ENCODE data around the gene ZMYM2. TPM values are rescaled to one million over a fixed set of nuclear protein-coding genes. Genes with fewer than 3 reads are reported as not detected.
A peak's percentile ranks its signal among the peaks of the same experiment; 100 is the strongest.

ZMYM2 gene
- total RNA-seq (100 to 1,000 TPM; 131 to 133 TPM), polyA plus RNA-seq (10 to 100 TPM in 2 of 3 donors, 1 to 10 TPM in 1; 8.4 to 13.7 (median 13.5) TPM), total RNA-seq (152 to 302 (median 203) reads per million in 6 experiments)

DNA sequence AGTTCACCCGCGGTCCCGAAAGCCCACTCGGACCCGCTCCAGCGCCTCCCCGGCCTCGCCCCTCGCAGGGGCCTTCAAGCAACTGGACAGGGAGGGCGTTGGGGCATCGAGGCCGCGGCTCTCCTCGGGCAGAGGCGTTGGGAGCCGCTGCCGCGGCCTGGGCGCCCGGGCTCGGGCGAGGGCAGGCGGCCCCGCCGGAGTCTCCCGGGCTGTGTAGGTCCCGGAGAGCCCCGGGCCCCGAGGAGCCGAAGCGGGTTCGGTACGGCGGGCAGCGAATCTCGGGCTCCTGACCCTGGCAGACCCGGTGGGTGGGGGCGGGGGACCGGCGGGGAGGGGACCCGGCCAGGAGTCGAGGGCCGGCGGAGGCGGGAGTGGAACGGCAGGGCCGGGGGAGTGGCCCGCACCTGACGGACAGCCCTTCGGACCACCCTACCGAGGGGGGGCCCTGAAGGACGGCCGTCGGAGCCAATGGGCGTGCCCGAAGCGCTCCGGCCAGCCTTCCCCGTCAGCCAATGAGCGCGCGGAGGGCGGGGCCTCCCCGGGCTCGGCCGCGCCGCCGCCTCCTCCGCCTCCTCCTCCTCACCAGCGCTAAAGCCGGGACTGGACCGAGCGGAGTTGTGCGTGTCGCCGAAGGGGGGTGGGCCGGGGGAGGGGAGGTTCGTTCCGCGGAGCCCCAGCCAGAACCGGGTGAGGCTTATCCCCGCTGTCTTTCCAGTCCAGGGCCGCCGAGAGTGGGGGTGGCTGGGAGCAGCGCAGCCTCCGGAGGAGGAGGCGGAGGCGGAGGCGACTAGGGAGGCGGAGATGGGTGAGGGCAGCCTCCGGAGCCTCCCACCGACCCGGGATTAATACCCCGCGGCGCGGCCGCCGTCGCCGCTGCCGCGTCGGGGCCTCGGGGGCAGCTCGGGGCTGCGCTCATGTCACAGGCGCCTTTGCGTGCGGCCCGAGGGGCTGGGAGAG is at the start of gene ZMYM2:
Gene ZMYM2, plus strand, starts transcription at position 573 of the 957 bp plus-strand sequence. CDS start 34,346 bp downstream, outside the sequence.
- peak within 1 kb of the TSS; percentile 93 to 99 (median 98) for H3K27ac Mint-ChIP-seq
- H3K4me3 Mint-ChIP-seq: peak within 1 kb of the TSS; percentile 92 to 100 (median 96)
- peaks cover 16 to 35% (median 33%) of the 10 kb centered on the region in 4 donors for H3K4me1 Mint-ChIP-seq
- DNase-seq (peak; percentile 90 to 100 (median 96)), ATAC-seq (peak; percentile 69 to 70)
- no peaks in the 10 kb centered on the region for H3K27me3 Mint-ChIP-seq
- H3K9me3 Mint-ChIP-seq: no peaks in the 10 kb centered on the region
- POLR2A ChIA-PET: interaction anchor here (0.5 to 2.1 kb wide), 6 partner anchors 17 to 325 kb away, joined by 4 to 19 read pairs (median 7); partner anchors contain the start of genes MPHOSPH8, PSPC1 and ZMYM5
- H3K36me3 Mint-ChIP-seq: peaks cover 0 to 24% (median 0%) of the 10 kb centered on the region in 3 donors

DNA sequence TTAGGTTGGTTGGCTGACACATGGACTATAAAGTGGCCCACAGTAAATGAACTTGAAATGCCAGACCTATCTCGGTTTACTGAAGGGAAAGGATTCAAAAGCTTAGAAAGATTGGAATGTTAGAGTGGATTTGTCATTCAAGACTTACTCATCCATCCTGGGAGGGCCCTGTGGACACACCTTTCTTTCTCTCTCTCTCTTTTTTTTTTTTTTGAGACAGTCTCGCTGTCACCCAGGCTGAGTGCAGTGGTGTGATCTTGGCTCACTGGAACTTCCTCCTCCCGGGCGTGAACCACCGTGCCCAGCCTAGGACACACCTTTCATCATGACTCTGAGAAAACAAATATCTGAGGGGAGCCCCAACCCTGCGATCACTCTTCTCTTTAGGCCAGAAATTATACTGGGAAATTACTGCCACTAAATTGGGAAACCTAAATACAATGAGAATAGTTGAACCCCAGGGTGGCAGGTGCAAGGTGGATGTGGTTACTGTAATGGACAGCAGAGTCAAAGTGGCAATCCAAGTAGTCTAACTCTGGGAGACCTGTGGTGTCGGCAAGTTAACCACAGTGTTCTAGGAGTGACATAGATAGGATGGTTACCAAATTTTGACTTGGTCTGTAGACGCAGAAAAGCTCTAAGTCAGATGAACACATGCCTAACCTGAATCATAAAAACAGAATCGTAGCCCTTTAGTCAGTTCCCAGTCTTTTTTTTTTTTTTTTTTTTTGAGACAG is 48.0 kb upstream of the ZMYM2 start:
- Mint-ChIP-seq H3K4me1 (no peaks in the 10 kb centered on the region), H3K4me3 (no peak overlapping the region), H3K9me3 (no peaks in the 10 kb centered on the region), H3K36me3 (no peaks in the 10 kb centered on the region), H3K27ac (no peak overlapping the region), H3K27me3 (peaks cover 0 to 5% (median 0%) of the 10 kb centered on the region in 5 donors)
- ATAC-seq (no peak), DNase-seq (no peak)
- POLR2A ChIA-PET: interaction anchor here (0.6 kb wide), 1 partner anchor 361 kb away, joined by 5 read pairs; no protein-coding TSS in a partner anchor

GRCh38 chr13:19927117-19927748 is 31.3 kb upstream of the ZMYM2 start:
- POLR2A ChIA-PET: interaction anchor here (0.5 to 1.6 kb wide), 2 partner anchors 133 to 234 kb away, joined by 3 to 7 read pairs; partner anchors contain the start of gene GJA3
- H3K4me1 Mint-ChIP-seq: peaks cover 0 to 3% (median 0%) of the 10 kb centered on the region in 4 donors
- H3K9me3 Mint-ChIP-seq: no peaks in the 10 kb centered on the region
- no peak overlapping the region for H3K27ac Mint-ChIP-seq
- H3K36me3 Mint-ChIP-seq: no peaks in the 10 kb centered on the region
- peaks cover 0 to 2% (median 0%) of the 10 kb centered on the region in 5 donors for H3K27me3 Mint-ChIP-seq
- ATAC-seq (peak; percentile 44 to 69), DNase-seq (peak in 3 of 10 donors; percentile 10 to 27 (median 19))
- no peak overlapping the region for H3K4me3 Mint-ChIP-seq

DNA sequence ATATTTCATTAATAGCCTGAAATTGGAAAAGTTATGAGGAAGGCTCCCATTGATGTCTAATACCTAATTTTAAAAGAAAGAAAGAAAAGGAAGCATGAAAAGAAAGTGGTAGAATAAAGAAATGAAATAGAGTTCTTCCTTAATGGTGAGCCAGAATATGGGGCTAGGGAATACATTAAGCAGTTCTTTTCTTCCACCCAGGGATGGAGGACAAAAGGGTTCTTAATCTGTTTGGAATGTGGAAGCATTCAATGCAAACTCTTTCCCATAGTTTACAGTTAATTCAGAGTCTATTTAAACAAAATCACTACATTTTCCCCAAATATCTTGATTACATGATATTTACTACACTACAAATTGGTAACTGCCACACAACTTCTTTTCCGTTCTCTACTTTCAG is 18.4 kb upstream of the ZMYM2 start:
- POLR2A ChIA-PET: no interaction called here
- no peaks in the 10 kb centered on the region for H3K4me1 Mint-ChIP-seq
- H3K27ac Mint-ChIP-seq: no peak overlapping the region
- peaks cover 0 to 5% (median 0%) of the 10 kb centered on the region in 9 donors for H3K9me3 Mint-ChIP-seq
- ATAC-seq (no peak), DNase-seq (no peak)
- peaks cover 0 to 9% (median 4%) of the 10 kb centered on the region in 5 donors for H3K27me3 Mint-ChIP-seq
- H3K4me3 Mint-ChIP-seq: no peak overlapping the region
- no peaks in the 10 kb centered on the region for H3K36me3 Mint-ChIP-seq

DNA sequence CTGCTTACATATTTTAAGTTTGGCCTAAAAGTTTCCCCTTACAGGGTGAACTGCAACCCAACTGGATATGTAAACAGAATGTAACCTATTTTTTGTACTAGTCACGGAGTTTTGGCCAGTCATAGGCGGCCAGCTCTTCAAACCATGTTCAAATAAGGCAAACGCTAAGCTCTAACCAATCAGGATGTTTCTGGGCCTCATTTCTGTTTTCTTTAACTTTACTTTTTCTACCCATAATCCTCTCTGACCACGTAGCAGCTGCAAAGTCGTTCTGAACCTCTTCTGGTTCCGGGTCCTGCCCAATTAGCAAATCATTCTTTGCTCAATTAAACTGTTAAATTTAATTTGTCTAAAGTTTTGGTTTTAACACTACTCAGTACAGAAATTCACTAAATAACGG is 8.2 kb upstream of the ZMYM2 start:
- no peaks in the 10 kb centered on the region for H3K4me1 Mint-ChIP-seq
- POLR2A ChIA-PET: no interaction called here
- no peak for DNase-seq
- H3K9me3 Mint-ChIP-seq: no peaks in the 10 kb centered on the region
- no peaks in the 10 kb centered on the region for H3K36me3 Mint-ChIP-seq
- H3K27me3 Mint-ChIP-seq: peaks cover 0 to 11% (median 5%) of the 10 kb centered on the region in 5 donors
- no peak overlapping the region for H3K27ac Mint-ChIP-seq
- no peak for ATAC-seq
- no peak overlapping the region for H3K4me3 Mint-ChIP-seq

- no peaks in the 10 kb centered on the region for H3K9me3 Mint-ChIP-seq
- POLR2A ChIA-PET: no interaction called here
- DNase-seq (no peak), ATAC-seq (no peak)
- H3K4me3 Mint-ChIP-seq: no peak overlapping the region
- H3K27ac Mint-ChIP-seq: no peak overlapping the region
- peaks cover 0 to 3% (median under 1%) of the 10 kb centered on the region in 4 donors for H3K4me1 Mint-ChIP-seq
- no peaks in the 10 kb centered on the region for H3K36me3 Mint-ChIP-seq
- peaks cover 0 to 4% (median 0%) of the 10 kb centered on the region in 5 donors for H3K27me3 Mint-ChIP-seq
Measured at GRCh38 chr13:19952850-19953249, 5.7 kb upstream of the ZMYM2 start.

- peaks cover 0 to 5% (median 0%) of the 10 kb centered on the region in 3 donors for H3K36me3 Mint-ChIP-seq
- POLR2A ChIA-PET: interaction anchor here (0.5 to 1.0 kb wide), 3 partner anchors 19 to 172 kb away, joined by 3 to 7 read pairs (median 3); no protein-coding TSS in a partner anchor
- DNase-seq (no peak), ATAC-seq (no peak)
- H3K4me3 Mint-ChIP-seq: no peak overlapping the region
- H3K9me3 Mint-ChIP-seq: no peaks in the 10 kb centered on the region
- H3K4me1 Mint-ChIP-seq: peaks cover 7 to 18% (median 13%) of the 10 kb centered on the region in 4 donors
- H3K27ac Mint-ChIP-seq: no peak overlapping the region
- H3K27me3 Mint-ChIP-seq: no peaks in the 10 kb centered on the region
Measured at GRCh38 chr13:19955873-19956559, 2.5 kb upstream of the ZMYM2 start.

DNA sequence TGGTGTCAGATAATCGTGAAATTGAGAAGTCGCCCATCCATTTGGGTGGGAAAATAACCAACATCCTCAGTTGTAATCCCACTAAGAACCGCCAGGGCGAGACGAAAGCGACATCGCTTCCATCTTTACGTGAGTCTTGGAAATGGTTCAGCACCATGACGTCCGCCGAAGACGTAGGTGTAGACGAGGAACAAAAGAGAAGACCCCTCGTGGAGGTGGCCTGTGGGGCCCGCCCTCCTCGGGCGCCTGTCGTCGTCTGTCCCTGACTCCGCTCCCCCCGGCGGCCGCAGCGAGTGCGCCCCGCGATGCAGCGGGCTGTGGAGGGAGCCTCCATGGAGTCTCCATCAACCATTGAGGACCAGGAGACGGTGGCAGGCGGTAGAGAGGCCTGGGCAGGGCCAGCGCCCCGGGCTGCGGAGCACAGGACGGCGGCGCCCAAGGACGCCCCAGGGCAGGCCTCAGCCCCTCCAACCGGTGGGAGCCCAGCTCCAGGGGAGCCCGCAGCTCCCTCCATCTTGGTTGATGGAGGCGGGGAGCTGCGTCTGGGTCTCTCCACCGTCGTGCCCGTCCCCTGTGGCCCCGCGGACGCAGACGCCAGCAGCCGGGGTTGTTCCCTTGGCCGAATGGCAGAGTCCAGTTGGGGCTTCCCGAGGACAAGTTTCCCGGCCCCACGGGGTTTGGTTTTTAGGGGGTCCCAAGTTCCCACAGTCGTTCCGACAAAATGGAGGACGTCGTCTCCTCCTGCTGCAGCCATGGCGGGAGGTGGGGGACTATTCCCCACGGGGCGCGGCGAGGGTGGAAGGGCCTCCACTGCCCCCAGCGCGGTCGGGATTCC is 990 bp upstream of the ZMYM2 start:
- H3K4me3 Mint-ChIP-seq: peak overlapping the region; percentile 81 to 99 (median 87)
- peaks cover 0 to 17% (median 0%) of the 10 kb centered on the region in 3 donors for H3K36me3 Mint-ChIP-seq
- H3K27me3 Mint-ChIP-seq: no peaks in the 10 kb centered on the region
- POLR2A ChIA-PET: interaction anchor here (0.5 to 1.4 kb wide), 5 partner anchors 16 to 175 kb away, joined by 3 to 19 read pairs (median 6); partner anchors contain the start of genes PSPC1 and ZMYM5
- peak overlapping the region; percentile 86 to 97 (median 94) for H3K27ac Mint-ChIP-seq
- ATAC-seq: peak; percentile 39 to 61
- peak; percentile 72 to 94 (median 90) for DNase-seq
- H3K4me1 Mint-ChIP-seq: peaks cover 16 to 32% (median 27%) of the 10 kb centered on the region in 4 donors
- H3K9me3 Mint-ChIP-seq: no peaks in the 10 kb centered on the region

GRCh38 chr13:19959141-19959830 is 759 bp downstream of the ZMYM2 start:
- Mint-ChIP-seq H3K27me3 (no peaks in the 10 kb centered on the region), H3K9me3 (no peaks in the 10 kb centered on the region), H3K27ac (peak overlapping the region; percentile 93 to 99 (median 98)), H3K36me3 (peaks cover 0 to 27% (median 0%) of the 10 kb centered on the region in 3 donors), H3K4me3 (peak overlapping the region; percentile 92 to 100 (median 96)), H3K4me1 (peaks cover 18 to 42% (median 35%) of the 10 kb centered on the region in 4 donors)
- POLR2A ChIA-PET: interaction anchor here (0.8 to 2.1 kb wide), 6 partner anchors 94 to 325 kb away, joined by 4 to 11 read pairs (median 5); partner anchors contain the start of genes MPHOSPH8, PSPC1 and ZMYM5
- ATAC-seq (peak; percentile 12 to 20), DNase-seq (peak; percentile 56 to 84 (median 70))

Measured in naive thymus-derived CD8-positive, alpha-beta T cell (primary cell).